ENCODE measurements around the gene OR6T1. TPM values are rescaled to one million over a fixed set of nuclear protein-coding genes. Genes with fewer than 3 reads are reported as not detected.

OR6T1 gene, protein sequence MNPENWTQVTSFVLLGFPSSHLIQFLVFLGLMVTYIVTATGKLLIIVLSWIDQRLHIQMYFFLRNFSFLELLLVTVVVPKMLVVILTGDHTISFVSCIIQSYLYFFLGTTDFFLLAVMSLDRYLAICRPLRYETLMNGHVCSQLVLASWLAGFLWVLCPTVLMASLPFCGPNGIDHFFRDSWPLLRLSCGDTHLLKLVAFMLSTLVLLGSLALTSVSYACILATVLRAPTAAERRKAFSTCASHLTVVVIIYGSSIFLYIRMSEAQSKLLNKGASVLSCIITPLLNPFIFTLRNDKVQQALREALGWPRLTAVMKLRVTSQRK
- not detected in 2 replicates for total RNA-seq

DNA sequence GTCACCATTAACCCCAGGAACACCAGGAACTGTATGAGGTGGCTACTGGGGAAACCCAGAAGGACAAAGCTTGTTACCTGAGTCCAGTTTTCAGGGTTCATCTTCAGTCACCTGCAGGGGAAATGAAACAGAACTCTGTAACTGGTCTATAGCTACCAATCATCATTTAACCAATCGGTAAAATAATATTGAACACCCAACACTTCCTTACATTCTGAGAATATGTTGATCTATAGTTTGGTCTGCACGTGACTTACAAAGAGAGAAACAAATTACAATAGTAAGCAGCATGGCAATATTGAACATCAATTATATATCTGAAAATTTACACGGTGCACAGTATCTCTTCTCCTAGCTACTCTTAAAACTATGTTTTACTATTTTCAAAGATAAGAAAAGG is at the start of gene OR6T1:
Gene OR6T1 (minus strand): TSS at position 101 of the 400 bp plus-strand sequence. CDS start 0 bp downstream, at position 101.

DNA sequence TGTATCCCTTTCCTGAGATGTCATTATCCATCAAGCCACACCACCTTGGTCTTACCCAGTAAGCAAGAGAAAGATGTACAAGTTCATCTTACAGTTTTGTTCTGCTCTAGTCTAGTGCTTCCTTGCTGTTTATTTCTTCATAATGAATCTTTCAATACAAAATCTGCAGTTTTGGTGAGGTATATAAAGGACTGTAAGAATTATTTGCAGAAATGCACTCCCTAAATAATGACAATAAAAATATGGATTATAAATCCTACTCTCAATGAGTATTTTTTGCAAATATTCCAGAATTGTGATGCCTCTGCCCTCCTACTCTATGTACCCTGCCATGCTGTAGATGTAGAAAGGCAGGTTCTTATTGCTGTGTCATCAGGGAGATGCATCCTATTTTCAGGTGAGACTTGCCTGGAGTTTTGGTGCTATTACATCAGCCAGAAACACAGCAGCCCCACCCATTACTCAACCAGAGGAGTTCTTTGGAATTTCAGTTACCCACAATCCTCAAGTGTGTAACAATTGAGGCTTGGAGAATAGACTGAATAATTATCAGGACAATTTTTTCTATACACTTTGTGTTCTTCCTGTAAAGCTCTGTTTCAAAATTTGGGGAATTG is 34.2 kb upstream of the OR6T1 start, which contains the start of gene OR10S1:
Gene OR10S1 (minus strand): TSS at position 51 of the 617 bp plus-strand sequence. CDS start 117 bp downstream, outside the sequence.

DNA sequence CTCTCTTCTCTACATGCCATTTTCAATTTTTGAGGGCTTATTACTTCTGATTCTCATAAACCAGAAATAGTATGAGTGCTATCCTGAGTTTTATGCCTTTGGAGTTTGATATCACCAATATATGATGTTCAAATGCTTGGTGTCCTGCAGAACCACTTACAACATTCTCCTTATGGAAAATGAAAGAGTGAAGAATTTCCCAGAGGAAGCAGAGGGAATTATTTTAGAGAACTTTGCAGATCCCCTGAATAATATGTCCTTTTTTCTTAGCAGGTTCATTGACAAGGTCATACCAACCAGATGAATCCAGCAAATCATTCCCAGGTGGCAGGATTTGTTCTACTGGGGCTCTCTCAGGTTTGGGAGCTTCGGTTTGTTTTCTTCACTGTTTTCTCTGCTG is 4.3 kb downstream of the OR6T1 start, which contains the start of gene OR4D5:
Gene OR4D5 (plus strand): TSS at position 301 of the 400 bp plus-strand sequence. CDS start 0 bp downstream, at position 301.

DNA sequence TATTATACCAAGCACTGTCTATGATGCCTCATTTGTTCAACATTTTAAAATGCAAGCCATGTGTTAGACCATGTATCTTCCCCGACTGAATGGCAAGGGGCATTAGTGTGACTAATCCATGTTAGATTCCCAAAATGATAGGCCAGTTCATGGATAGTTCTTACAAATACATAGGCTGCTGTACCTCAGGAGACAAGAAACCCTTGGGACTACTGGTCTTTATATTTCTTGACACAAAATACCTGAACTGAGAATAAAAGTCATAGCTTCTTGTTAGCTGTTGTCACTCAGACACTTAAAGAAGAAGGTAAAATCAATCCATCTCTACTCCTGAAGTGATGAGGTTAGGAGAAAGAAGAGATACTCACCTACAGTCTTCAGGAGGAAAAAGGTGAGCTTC is 41.8 kb downstream of the OR6T1 start, which contains the start of gene OR8D4:
Gene OR8D4 (plus strand): TSS at position 301 of the 400 bp plus-strand sequence. CDS start 4,265 bp downstream, outside the sequence.

Other genes with a start within 250 kb of the OR6T1 start
- 10.9 and 11.8 TPM in 2 replicates for gene ZNF202, start 202.2 kb downstream of the OR6T1 start, total RNA-seq
- gene OR6X1, start 189.3 kb downstream of the OR6T1 start, total RNA-seq = not detected in 2 replicates
- not detected in 2 replicates for gene OR6M1, start 137.5 kb downstream of the OR6T1 start, total RNA-seq
- gene TMEM225, start 58.2 kb downstream of the OR6T1 start, total RNA-seq = not detected in 2 replicates
- not detected in 2 replicates for gene OR8D4, start 41.7 kb downstream of the OR6T1 start, total RNA-seq
- not detected in 2 replicates for gene OR4D5, start 4.2 kb downstream of the OR6T1 start, total RNA-seq
- not detected in 2 replicates for gene OR10S1, start 33.9 kb upstream of the OR6T1 start, total RNA-seq
- not detected in 2 replicates for gene OR10G6, start 51.3 kb upstream of the OR6T1 start, total RNA-seq
- gene OR10G4, start 69.2 kb upstream of the OR6T1 start, total RNA-seq = not detected in 2 replicates
- gene OR10G9, start 79.2 kb upstream of the OR6T1 start, total RNA-seq = not detected in 2 replicates
- not detected in 2 replicates for gene OR10G8, start 83.0 kb upstream of the OR6T1 start, total RNA-seq
- not detected in 2 replicates for gene OR10G7, start 97.5 kb upstream of the OR6T1 start, total RNA-seq
- gene VWA5A, start 171.6 kb upstream of the OR6T1 start, total RNA-seq = 19.2 and 22.7 TPM in 2 replicates
- not detected in 2 replicates for gene OR10D3, start 239.5 kb upstream of the OR6T1 start, total RNA-seq